Activated CD4-positive, alpha-beta T cell treated with anti-CD3 and anti-CD28 coated beads, Interleukin-2, amount 50 U/mL, for 4 hours (primary cell): ENCODE data around the gene ZNF662.

Source experiments
- DNase-seq, 2 experiments: peaks; one replicate each; pipeline ENCODE4 v3.0.0-alpha.2; 2020

Gene ZNF662

GRCh38 chr3:42891042-42891441 is 14.9 kb upstream of the ZNF662 start:
- DNase-seq = no peak

- DNase-seq = no peak
Observed at GRCh38 chr3:42892169-42892568, 13.8 kb upstream of the ZNF662 start.

GRCh38 chr3:42892807-42893206 is 13.1 kb upstream of the ZNF662 start:
- DNase-seq = no peak

- DNase-seq = no peak
Observed at GRCh38 chr3:42894698-42895579, 11.0 kb upstream of the ZNF662 start.

GRCh38 chr3:42895580-42895868 is 10.4 kb upstream of the ZNF662 start:
- no peak for DNase-seq

GRCh38 chr3:42898896-42899675 is 6.9 kb upstream of the ZNF662 start:
- no peak for DNase-seq

GRCh38 chr3:42900226-42901072 is 5.5 kb upstream of the ZNF662 start:
- DNase-seq = no peak

- no peak for DNase-seq
Observed at GRCh38 chr3:42901073-42901415, 4.9 kb upstream of the ZNF662 start.

- DNase-seq = no peak
Observed at GRCh38 chr3:42902257-42902656, 3.7 kb upstream of the ZNF662 start.

GRCh38 chr3:42904076-42904475 is 1.9 kb upstream of the ZNF662 start:
- no peak for DNase-seq

- DNase-seq = no peak
Observed at GRCh38 chr3:42905740-42906069, 237 bp upstream of the ZNF662 start.

GRCh38 chr3:42906848-42907183 is 874 bp downstream of the ZNF662 start:
- DNase-seq = no peak

GRCh38 chr3:42908675-42909074 is 2.7 kb downstream of the ZNF662 start:
- DNase-seq = no peak

GRCh38 chr3:42911551-42911950 is 5.6 kb downstream of the ZNF662 start:
- no peak for DNase-seq

GRCh38 chr3:42914771-42915515 is 9.0 kb downstream of the ZNF662 start:
- no peak for DNase-seq

GRCh38 chr3:42923606-42924005 is 17.7 kb downstream of the ZNF662 start:
- no peak for DNase-seq

- no peak for DNase-seq
Observed at GRCh38 chr3:42926310-42926709, 20.4 kb downstream of the ZNF662 start.

GRCh38 chr3:42934111-42934510 is 28.2 kb downstream of the ZNF662 start:
- DNase-seq = no peak

GRCh38 chr3:42934910-42935309 is 29.0 kb downstream of the ZNF662 start:
- no peak for DNase-seq

- no peak for DNase-seq
Observed at GRCh38 chr3:42935472-42935871, 29.5 kb downstream of the ZNF662 start.

- no peak for DNase-seq
Observed at GRCh38 chr3:42936157-42936981, 30.4 kb downstream of the ZNF662 start.

- no peak for DNase-seq
Observed at GRCh38 chr3:42937334-42937733, 31.4 kb downstream of the ZNF662 start.
